OCI-LY7 (cell line): ENCODE data around the gene PPM1M.

ENCODE experiments used
- EZH2phosphoT487 ChIP-seq: fragments of 200-600 bp; sonication (generic); IDR thresholded peaks from 2 replicates; pipeline ENCODE4 v1.6.1; 2018; ENCODE audit warnings: low read depth, borderline replicate concordance, mild to moderate bottlenecking, mixed run types, antibody characterized with exemption, low read length, moderate library complexity, mixed read lengths
- TF ChIP-seq, protein P1 (sequence below): fragments of 200-600 bp; sonication (generic); conservative IDR thresholded peaks from 2 replicates; pipeline ENCODE4 v1.5.1; 2014; ENCODE audit warnings: mild to moderate bottlenecking, antibody characterized with exemption, low read length, moderate library complexity, mixed read lengths

DNA sequence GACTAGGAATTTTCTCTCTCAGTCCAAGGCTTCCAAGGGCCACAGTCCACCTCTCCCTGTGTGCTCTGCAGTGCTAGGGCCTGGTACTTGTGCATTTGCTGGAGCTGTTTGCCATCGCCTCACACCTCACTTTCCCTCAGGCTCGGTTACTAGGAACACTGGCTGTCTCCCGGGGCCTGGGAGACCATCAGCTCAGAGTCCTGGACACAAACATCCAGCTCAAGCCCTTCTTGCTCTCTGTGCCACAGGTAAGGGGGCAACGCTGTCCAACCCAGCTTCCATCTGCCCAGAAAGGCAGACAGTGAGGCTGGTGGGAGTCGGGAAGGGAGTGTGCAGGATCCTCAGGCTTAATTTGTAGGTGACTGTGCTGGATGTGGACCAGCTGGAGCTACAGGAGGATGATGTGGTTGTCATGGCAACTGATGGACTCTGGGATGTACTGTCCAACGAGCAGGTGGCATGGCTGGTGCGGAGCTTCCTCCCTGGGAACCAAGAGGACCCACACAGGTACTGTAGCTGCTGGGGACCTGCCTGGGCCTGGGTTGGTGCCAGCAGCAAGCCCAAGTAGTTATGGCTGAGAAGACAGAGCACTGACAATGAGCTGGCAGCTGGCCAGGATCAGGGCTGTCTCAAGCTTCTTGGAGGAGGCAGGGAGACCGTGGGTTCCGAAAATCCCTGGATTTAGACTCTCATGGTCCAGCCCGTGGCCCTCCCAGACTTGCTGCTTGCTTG lies 3.4 kb downstream of the PPM1M start:
- TF ChIP-seq EZH2phosphoT487 = no peak
- TF ChIP-seq, protein P1, sequence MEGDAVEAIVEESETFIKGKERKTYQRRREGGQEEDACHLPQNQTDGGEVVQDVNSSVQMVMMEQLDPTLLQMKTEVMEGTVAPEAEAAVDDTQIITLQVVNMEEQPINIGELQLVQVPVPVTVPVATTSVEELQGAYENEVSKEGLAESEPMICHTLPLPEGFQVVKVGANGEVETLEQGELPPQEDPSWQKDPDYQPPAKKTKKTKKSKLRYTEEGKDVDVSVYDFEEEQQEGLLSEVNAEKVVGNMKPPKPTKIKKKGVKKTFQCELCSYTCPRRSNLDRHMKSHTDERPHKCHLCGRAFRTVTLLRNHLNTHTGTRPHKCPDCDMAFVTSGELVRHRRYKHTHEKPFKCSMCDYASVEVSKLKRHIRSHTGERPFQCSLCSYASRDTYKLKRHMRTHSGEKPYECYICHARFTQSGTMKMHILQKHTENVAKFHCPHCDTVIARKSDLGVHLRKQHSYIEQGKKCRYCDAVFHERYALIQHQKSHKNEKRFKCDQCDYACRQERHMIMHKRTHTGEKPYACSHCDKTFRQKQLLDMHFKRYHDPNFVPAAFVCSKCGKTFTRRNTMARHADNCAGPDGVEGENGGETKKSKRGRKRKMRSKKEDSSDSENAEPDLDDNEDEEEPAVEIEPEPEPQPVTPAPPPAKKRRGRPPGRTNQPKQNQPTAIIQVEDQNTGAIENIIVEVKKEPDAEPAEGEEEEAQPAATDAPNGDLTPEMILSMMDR = no peak
